Stomach (tissue), 9 donors: ENCODE results near the gene FANCC. TPM values are rescaled to one million over a fixed set of nuclear protein-coding genes. Genes with fewer than 3 reads are reported as not detected.
"Not testable (repeated sequence)": the region's sequence is repeated elsewhere in the genome, so short reads cannot be mapped to it uniquely, and the experiment has no call there.

Experiments used
- DNase-seq, 2 donors: peaks; one replicate each; pipeline versions ENCODE4 v3.0.0 to v3.0.0-alpha.2; 2013 to 2019
- H3K27ac ChIP-seq, 5 donors: fragments of 200-600 bp in 4 of 5; sonication (generic) in 4 of 5; one replicate each; pipeline ENCODE4 v1.5.1; 2013 to 2019; ENCODE audit warnings: mild to moderate bottlenecking in 1 of 5, moderate library complexity in 1 of 5
- H3K27me3 ChIP-seq, 3 donors: fragments of 200-600 bp; sonication (generic); one replicate each; pipeline ENCODE4 v1.5.1; 2017 to 2019; ENCODE audit warnings: mixed run types in 1 of 3
- H3K36me3 ChIP-seq, 4 donors: fragments of 200-600 bp; sonication (generic); 1 replicate in 3 of 4; 2 replicates in 1 of 4; pipeline ENCODE4 v1.5.1; 2016 to 2019
- H3K4me1 ChIP-seq, 4 donors: fragments of 200-600 bp; sonication (generic); one replicate each; pipeline ENCODE4 v1.5.1; 2016 to 2019
- H3K4me3 ChIP-seq, 4 donors: fragments of 200-600 bp; sonication (generic) in 3 of 4; one replicate each; pipeline ENCODE4 v1.5.1; 2016 to 2019; ENCODE audit warnings: mild to moderate bottlenecking in 1 of 4
- H3K9me3 ChIP-seq, 4 donors: fragments of 200-600 bp; sonication (generic); one replicate each; pipeline ENCODE4 v1.5.1; 2016 to 2019
- EP300 ChIP-seq: sonication (generic); formaldehyde crosslinking; IDR thresholded peaks from one replicate; pipeline ENCODE4 v1.6.1; 2017; ENCODE audit warnings: antibody characterized with exemption
- POLR2A ChIP-seq, 4 donors: fragments of 450-650 bp; IDR thresholded peaks; one replicate each; pipeline ENCODE4 v1.6.1; 2016; ENCODE audit warnings: antibody characterized with exemption in 4 of 4, control low read depth in 2 of 4, mild to moderate bottlenecking in 1 of 4, moderate library complexity in 1 of 4
- POLR2AphosphoS5 ChIP-seq, 3 donors: sonication (generic); formaldehyde crosslinking; IDR thresholded peaks; one replicate each; pipeline ENCODE4 v1.6.1; 2016; ENCODE audit warnings: antibody characterized with exemption in 3 of 3
- WGBS, 5 donors: extraction: QIAGEN DNeasy Blood & Tissue Kit in 3 of 5; methylation state at CpG; one replicate each; pipeline versions ENCODE4 v1.1.5 to v1.1.7; 2013 to 2018; 5-methylcytosine and 5-hydroxymethylcytosine counted together
- intact Hi-C: fragments of 100-400 bp; cut with DNase I; formaldehyde crosslinking; loops from one replicate; pipeline ENCODE4 v1.15.1; 2023; ENCODE audit warnings: low total_unique reads
- polyA plus RNA-seq, 3 donors: library from polyadenylated mRNA; stranded (reverse); fragments of 200-250 nt; gene quantifications; one replicate each; pipeline ENCODE4 v1.2.3, GENCODE V29; 2013
- total RNA-seq, 5 donors: library from RNA; depleted of rRNA; stranded (reverse); fragments of >200 nt; gene quantifications; one replicate each; pipeline versions ENCODE4 v1.1.0 to v1.2.3, GENCODE V29; 2014 to 2016
- TF ChIP-seq, protein P1 (sequence below), 7 experiments: fragments of 450-650 bp in 4 of 7; fragments of 200-600 bp in 3 of 7; sonication (generic) in 3 of 7; IDR thresholded peaks; one replicate each; pipeline ENCODE4 v1.5.1; 2016 to 2019; ENCODE audit warnings: antibody characterized with exemption in 7 of 7, control low read depth in 2 of 7, mild to moderate bottlenecking in 1 of 7
- donor health status: healthy with polysubstance abuse.
- donor health status: Bipolar disorder and iron deficiency.
- donor health status: healthy.

The FANCC gene
- total and polyA plus RNA-seq, 8 donors, result 3.1 to 24.5 (median 7.1) TPM

DNA sequence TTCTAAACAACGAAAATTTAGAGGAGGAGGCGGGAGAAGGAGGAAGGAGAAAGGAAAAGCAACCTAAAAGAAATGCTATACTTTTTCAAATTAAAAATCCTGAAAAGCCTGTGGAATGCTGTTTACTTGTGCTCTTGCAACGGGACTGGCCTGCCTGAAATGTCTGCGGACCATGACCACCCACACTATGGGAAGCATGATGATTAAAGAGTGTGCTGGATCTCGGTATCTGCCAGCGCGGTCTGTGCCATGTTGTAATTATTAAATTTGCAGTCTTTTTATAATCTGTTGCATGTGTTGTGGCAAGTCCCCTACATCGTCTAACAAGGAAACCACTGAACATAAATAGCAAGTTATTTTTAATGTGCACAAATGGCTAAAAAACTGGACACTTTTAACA, 111.4 kb downstream of the FANCC start:
- intact Hi-C loops, result no loop called here
- Histone ChIP-seq H3K27me3 (no peaks in the 10 kb centered on the region), H3K4me1 (peaks cover 0 to 8% (median 5%) of the 10 kb centered on the region in 4 donors), H3K4me3 (peak overlapping the region in 1 of 4 donors; percentile 15), H3K9me3 (no peaks in the 10 kb centered on the region), H3K36me3 (no peaks in the 10 kb centered on the region), H3K27ac (no peak overlapping the region)
- WGBS, 5 donors, result 74 to 80% (median 78%) methylated on average over 8 of the region's 8 CpGs
- peak in 1 of 2 donors; percentile 28 for DNase-seq
- TF ChIP-seq, protein P1, sequence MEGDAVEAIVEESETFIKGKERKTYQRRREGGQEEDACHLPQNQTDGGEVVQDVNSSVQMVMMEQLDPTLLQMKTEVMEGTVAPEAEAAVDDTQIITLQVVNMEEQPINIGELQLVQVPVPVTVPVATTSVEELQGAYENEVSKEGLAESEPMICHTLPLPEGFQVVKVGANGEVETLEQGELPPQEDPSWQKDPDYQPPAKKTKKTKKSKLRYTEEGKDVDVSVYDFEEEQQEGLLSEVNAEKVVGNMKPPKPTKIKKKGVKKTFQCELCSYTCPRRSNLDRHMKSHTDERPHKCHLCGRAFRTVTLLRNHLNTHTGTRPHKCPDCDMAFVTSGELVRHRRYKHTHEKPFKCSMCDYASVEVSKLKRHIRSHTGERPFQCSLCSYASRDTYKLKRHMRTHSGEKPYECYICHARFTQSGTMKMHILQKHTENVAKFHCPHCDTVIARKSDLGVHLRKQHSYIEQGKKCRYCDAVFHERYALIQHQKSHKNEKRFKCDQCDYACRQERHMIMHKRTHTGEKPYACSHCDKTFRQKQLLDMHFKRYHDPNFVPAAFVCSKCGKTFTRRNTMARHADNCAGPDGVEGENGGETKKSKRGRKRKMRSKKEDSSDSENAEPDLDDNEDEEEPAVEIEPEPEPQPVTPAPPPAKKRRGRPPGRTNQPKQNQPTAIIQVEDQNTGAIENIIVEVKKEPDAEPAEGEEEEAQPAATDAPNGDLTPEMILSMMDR (IDR thresholded peaks at IDR 0.05), result no peak
- no peak for TF ChIP-seq EP300
- TF ChIP-seq POLR2A (IDR thresholded peaks at IDR 0.05), result no peak
- no peak for TF ChIP-seq POLR2AphosphoS5 (IDR thresholded peaks at IDR 0.05)

DNA sequence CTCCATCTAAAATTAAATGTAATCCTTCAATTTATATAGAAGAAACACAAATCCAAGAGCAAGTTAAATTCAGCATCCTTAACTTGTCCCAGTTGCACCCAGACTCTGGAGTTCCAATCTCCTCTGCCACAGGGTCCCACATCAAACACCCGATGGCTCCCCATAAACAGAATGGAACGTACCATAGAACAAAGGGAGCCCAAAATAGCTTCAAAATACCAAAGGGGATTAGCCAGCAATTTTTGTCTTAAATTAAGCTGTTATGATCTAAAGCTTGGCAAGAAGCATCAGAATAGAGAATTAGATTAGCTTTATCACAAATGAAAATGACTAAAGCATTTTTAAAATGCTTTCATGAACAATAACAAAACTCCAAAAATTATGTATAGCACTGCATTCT, 112.8 kb downstream of the FANCC start:
- peaks cover 0 to 7% (median 2%) of the 10 kb centered on the region in 4 donors for H3K4me1 ChIP-seq
- H3K36me3 ChIP-seq, result no peaks in the 10 kb centered on the region
- H3K27me3 ChIP-seq, result no peaks in the 10 kb centered on the region
- no peak overlapping the region for H3K4me3 ChIP-seq
- TF ChIP-seq POLR2AphosphoS5 (IDR thresholded peaks at IDR 0.05) (no peak), POLR2A (IDR thresholded peaks at IDR 0.05) (no peak), EP300 (no peak)
- TF ChIP-seq, protein P1 (IDR thresholded peaks at IDR 0.05), result no peak
- no peak for DNase-seq
- 59 to 88% (median 75%) methylated on average over 2 of the region's 2 CpGs for WGBS, 5 donors
- intact Hi-C loops, result no loop called here
- no peak overlapping the region for H3K27ac ChIP-seq
- H3K9me3 ChIP-seq, result no peaks in the 10 kb centered on the region

DNA sequence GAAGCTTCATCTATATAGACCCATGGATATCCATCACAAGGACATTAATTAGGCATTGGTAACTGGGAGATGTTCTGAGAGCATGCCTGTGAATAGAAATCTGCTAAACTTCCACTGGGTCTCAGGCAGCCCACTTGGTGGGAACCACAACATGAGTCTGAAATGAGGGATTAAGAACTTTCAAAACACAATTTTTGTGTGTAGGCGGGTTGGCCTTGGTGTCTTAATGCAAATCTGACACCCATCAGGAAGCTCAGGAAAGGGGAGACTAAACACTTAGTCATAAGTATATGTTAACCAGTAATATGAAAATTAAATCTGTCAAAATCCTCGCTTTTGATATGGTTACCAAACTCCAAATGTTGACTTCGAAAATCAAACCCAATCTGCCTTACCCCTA, 113.2 kb downstream of the FANCC start:
- no peaks in the 10 kb centered on the region for H3K36me3 ChIP-seq
- WGBS, 5 donors, result 76 to 91% (median 89%) methylated on average over 3 of the region's 3 CpGs
- H3K4me1 ChIP-seq, result peaks cover 0 to 7% (median 2%) of the 10 kb centered on the region in 4 donors
- no peak for DNase-seq
- H3K27ac ChIP-seq, result no peak overlapping the region
- TF ChIP-seq POLR2AphosphoS5 (IDR thresholded peaks at IDR 0.05) (no peak), EP300 (no peak), POLR2A (IDR thresholded peaks at IDR 0.05) (no peak)
- TF ChIP-seq, protein P1 (IDR thresholded peaks at IDR 0.05), result no peak
- intact Hi-C loops, result no loop called here
- no peaks in the 10 kb centered on the region for H3K9me3 ChIP-seq
- H3K4me3 ChIP-seq, result no peak overlapping the region
- H3K27me3 ChIP-seq, result no peaks in the 10 kb centered on the region

DNA sequence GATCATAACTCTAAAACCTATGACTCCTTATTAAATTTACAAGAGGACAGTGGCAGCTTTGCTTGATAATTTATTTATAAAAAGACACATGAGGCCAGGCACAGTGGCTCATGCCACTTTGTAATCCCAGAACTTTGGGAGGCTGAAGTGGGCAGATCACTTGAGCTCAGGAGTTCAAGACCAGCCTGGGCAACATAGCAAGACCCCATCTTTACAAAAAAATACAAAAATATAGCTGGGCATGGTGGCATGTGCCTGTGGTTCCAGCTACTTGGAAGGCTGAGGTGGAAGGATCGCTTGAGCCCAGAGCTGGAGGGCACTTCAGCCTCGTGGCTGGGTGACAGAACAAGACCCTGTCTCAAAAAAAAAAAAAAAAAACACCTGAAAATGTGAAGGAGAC, 114.5 kb downstream of the FANCC start:
- H3K4me1 ChIP-seq, H3K36me3 ChIP-seq, H3K27ac ChIP-seq, H3K9me3 ChIP-seq, H3K27me3 ChIP-seq, DNase-seq, H3K4me3 ChIP-seq, intact Hi-C loops: not testable (repeated sequence)
- 83 to 96% (median 88%) methylated on average over 2 of the region's 2 CpGs for WGBS, 5 donors

DNA sequence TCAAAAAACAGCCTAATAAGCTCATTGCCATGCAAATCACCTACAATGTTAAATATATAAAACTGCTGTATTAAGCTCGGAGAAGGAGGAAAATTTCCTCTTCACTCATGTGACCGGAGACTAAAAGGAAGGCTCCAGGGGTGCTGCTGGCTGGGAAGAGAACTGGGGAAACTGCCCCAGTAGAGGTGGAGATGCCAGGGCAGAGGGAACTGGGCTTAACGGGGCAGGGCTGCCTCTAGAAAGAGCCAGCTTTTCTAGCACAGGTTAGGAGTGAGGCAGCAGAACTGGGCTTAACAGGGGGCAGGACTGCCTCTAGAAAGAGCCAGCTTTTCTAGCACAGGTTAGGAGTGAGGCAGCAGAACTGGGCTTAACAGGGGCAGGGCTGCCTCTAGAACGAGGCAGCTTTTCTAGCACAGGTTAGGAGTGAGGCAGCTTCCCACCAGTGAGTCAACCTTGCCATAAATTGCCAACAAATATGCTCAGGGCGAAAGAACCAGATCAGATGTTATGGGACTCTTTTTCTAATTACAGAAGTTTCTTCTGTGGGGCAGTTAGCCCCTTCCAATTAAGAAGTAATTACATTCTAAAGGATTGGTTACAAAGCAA, 115.3 kb downstream of the FANCC start:
- WGBS, 5 donors, result 79 to 88% (median 85%) methylated on average over 5 of the region's 5 CpGs
- DNase-seq, result no peak
- H3K4me3 ChIP-seq, result no peak overlapping the region
- peaks cover 0 to 17% (median 13%) of the 10 kb centered on the region in 4 donors for H3K4me1 ChIP-seq
- no peaks in the 10 kb centered on the region for H3K36me3 ChIP-seq
- H3K9me3 ChIP-seq, result no peaks in the 10 kb centered on the region
- TF ChIP-seq POLR2AphosphoS5 (IDR thresholded peaks at IDR 0.05), result no peak
- peak overlapping the region in 1 of 5 donors; percentile 20 for H3K27ac ChIP-seq
- intact Hi-C loops, result no loop called here
- no peaks in the 10 kb centered on the region for H3K27me3 ChIP-seq
